T-helper 9 cell (primary cell): ENCODE results near the gene CTTN.

Experiments
- DNase-seq: peaks from one replicate; pipeline ENCODE4 v3.0.0-alpha.2; 2020

CTTN gene

DNA sequence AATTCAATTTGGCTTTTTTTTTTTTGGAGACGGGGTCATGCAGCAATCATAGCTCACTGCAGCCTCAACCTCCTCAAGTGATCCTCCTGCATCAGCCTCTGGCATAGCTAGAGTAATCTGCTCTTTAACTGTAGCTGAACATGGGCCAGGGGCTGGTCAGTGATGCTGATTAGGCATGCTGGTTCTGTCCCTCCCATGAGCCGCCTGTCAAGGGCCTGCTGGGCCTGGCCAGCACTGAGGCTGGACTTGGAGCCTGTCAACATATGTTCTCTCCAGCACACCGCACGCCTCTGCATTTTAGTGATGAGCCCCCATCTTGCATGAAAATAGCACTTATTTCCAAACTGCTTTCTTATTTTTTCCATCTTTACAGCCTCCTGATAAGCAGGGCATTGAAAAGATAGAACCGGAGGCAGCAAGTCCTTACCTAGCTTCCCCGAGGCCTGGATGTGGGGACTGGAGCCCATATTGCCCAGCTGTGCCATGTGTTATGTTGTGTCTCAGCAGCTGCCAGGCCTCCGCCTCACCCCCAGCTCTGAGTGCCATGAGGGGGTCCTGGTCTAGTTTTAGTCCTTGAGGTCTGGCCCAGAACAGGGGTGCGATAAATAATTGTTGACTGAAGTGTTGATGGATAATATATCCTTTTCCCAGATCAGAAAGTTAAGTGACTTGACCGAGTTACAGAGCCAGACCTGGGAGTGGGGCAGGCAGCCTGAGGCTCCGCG is 80.0 kb downstream of the CTTN start:
- DNase-seq, result no peak

DNA sequence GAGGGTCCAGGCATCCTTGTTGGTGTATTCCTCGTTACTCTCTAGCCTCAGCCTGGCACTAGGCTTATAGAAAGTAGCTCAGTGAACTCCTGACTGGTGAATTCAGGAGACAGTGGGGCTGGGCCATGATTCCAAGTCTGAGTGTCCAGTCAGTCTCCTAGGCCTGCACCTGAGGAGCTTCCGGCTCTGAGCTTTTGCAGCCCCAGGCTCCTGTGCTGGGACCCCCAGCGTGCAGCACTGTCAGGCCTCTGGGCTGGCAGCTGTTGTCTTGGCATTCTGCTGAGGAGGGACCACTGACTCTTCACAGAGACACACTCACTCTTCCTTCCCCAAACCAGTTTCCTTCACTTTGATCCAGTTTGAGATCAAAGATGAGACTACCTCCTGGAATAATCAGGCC is 82.4 kb downstream of the CTTN start:
- no peak for DNase-seq

DNA sequence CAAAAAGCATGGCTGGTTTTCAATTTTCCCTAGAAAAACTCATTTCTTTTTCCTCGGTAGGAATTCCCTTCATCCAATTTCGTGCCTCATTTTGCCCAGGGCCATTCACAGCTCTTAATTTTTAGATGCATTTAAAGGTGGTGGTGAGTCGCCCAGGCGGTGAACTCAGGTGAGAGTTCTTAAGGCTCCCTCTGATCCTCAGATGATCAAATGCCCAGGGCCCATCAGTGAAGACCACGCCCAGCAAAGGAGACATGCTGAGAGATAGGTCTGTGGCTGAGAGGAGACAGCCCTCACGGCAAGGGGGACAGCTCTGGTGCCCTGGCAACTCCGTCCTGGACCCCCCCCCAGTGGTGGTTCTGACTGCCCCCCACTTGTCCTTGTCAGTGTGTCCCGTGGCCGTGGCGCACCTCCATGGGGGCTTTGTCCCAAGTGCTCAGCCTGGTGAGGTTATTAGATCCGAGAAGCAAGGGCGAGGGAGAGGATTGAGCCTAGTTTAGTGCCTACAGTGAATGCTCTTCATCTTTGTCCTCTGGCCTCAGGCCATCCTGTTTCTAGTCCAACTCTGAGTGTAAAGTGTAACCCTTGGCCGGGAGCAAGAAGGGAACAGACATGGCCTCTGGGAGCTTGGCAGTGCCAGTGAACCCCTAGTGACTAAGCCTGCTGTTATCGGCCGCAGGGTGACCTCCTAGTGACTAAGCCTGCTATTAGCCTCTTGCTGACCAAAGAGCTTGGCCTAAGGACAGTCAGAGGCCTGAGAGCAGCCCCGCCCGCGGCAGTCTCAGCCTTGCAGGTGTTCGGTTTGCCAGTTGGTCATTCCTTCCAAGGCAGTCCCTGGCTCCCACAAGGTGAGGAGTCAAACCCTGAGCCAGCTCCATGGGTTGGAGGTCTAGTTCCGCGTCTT is 83.5 kb downstream of the CTTN start:
- no peak for DNase-seq

DNA sequence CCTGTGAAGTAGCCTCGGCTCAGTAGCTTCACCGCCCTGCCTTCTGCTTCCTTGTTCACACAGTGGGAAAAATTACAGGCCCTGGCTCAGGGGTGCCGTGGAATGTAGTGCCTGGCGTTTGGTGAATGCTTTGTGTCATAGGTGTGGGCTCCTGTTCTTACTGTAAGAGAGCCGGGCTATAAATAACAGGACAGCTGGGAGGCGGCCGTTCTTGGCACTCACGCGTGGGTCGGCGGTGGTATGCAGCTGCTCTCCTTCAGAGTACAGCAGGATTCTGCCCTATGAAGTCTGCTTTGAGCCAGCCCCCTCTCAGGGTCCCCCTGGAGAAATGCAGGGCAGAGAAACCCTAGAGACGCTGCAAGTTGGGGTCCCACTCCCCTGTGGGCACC is 84.2 kb downstream of the CTTN start:
- no peak for DNase-seq

DNA sequence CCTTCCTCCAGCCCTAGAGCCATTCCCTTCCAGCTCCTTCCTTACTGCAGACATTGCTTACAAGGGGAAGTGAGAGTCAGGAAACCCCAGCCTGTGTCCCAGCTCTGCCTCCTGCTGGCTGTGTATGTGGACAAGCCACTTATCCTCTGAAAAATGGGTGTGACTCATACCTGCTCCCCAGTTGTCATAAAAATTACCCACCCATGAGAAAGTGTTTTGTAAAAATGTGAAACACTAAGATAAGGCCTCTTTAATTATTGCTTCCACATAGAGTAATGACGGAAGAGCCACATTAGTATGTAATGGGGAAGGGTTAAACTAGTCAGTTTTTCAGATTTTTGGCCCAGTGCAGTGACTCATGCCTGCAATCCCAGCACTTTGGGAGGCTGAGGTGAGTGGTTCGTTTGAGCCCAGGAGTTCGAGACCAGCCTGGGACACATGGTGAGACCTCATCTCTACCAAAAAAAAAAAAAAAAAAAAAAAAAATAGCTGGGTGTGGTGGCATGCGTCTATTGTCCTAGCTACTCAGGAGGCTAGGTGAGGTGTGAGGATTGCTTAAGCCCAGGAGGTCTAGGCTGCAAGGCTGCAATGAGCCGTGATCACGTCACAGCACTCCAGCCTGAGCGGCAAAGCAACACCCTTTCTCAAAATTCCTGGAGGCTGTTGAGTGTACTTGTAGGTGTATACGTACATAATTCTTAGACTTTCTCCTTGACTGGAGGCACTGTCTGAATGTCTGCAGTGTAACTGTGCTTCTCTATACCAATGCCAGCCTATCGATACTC is 84.9 kb downstream of the CTTN start:
- DNase-seq, result no peak

DNA sequence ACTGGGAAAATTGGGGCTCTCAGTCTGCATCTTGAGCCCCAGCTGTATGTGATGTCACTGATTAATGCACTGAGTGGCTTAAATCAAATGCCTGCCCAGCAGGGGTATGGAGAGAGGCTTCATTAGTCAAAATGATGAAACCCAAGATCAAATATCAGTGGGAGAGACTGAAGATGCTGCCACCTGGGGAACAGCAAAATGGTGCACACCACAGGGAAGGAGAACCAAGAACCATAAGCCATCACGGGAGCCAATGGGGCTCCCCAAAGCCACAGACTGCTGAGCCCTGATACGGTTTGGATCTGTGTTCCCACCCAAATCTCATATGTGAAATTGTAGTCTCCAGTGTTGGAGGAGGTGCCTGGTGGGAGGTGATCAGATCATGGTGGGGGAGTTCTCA is 85.6 kb downstream of the CTTN start:
- DNase-seq, result no peak

DNA sequence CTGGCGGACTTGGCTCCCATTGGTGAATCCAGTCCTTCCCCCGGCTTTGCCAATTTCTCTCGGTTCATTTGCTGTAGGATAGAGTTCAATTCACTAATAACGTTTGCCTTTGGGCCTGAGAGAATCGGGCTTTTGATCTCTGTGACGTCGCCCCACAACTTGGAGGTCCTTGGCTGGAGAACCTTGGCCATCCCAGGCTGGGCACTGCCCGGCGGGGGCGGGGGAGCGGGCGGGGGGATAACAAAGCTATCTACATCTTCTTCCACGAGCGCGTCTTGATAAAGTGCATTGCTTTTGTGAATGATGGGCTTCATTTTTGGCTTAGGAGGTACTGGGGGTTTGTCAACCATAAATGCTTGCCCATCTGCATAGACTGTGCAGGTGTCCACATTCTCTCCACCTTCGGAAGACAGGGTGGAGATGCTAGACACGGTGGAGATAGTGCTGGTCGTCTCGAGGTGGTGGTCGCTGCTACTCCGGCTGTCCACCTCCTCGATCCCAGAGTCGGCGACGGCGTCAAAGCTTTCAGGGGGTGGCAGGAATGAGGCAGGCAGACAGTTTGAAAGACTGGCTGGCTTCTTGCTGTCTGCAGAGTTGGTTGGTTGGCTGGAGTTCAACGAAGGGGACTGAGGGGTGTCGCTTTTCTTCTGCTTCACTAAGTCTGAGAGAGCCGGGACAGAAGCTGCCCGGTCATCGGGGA is 87.1 kb downstream of the CTTN start:
- no peak for DNase-seq

DNA sequence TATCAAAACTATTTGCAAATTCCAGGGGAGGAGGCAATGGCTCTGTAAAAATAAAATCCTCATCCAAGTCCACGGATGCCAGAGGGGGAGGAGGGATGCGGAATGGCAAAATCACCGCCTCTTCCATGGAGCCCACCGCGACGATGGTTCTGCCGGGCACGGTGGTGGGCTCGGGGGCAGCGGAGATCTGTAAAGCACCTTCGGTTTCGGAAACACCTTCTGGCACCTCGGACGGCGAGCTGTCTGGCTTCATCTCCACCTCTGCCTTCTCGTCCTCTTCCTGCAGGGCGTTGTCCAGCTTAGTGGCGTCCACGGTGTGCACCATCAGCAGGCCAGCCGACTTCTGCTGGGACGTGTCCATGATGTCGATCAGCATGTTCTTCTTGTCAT is 87.7 kb downstream of the CTTN start:
- no peak for DNase-seq
